HG02763 (cell line): ENCODE results near the gene UPF3B.
"Not testable (repeated sequence)": the region's sequence is repeated elsewhere in the genome, so short reads cannot be mapped to it uniquely, and the experiment has no call there.

Source experiments
- ATAC-seq: cut with Tn5 transposase; IDR thresholded peaks from one replicate; pipeline ENCODE4 v1.9.1; 2021; ENCODE audit warnings: mild to moderate bottlenecking, moderate library complexity; ENCODE audit not compliant: unreplicated experiment

Gene UPF3B, protein sequence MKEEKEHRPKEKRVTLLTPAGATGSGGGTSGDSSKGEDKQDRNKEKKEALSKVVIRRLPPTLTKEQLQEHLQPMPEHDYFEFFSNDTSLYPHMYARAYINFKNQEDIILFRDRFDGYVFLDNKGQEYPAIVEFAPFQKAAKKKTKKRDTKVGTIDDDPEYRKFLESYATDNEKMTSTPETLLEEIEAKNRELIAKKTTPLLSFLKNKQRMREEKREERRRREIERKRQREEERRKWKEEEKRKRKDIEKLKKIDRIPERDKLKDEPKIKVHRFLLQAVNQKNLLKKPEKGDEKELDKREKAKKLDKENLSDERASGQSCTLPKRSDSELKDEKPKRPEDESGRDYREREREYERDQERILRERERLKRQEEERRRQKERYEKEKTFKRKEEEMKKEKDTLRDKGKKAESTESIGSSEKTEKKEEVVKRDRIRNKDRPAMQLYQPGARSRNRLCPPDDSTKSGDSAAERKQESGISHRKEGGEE

DNA sequence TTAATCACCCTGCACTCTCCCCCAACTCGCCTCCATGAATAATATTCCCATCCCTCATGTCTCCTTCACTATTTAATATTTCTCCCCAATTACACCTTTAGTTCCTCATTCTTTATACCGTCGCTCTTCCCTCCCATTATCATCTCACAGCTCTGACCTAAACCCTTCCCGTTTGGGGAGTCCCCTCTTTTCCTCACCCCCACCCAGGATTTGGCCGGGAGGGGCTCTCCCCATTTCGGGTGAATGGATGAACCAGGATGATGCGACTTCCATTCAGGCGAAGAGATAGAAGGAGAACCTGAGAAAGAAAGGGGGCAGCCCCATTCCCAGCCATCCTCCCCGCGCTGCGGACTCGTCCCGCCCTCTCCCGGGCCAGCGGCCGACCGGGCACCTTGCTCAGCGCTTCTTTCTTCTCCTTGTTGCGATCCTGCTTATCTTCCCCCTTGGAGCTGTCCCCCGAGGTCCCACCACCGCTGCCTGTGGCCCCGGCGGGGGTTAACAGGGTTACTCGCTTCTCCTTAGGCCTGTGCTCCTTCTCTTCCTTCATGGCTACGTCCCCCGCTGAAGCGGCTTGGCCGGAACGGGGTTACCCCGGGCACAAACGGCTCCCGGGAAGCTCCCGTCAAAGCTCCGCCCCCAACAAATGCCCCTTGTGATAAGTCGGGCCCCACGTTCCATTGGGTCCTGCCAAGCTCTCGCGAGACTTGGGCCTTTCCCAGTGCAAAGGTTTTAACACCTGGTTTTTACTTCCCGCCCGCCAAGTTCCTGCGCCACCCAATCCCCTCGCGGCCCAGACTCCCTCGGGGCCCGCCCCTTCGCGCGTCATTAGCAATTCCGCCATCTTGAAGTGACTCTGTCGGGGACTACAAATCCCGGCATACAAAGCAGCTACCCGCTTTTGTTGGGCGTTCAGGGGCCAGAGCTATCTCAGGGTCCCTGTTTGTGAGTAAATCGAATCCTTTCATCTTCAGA lies at the start of gene UPF3B:
TSS of gene UPF3B (minus strand) at position 582 of the 972 bp plus-strand sequence. CDS start at position 547, 35 bp downstream.
- ATAC-seq, result peak; percentile 93

DNA sequence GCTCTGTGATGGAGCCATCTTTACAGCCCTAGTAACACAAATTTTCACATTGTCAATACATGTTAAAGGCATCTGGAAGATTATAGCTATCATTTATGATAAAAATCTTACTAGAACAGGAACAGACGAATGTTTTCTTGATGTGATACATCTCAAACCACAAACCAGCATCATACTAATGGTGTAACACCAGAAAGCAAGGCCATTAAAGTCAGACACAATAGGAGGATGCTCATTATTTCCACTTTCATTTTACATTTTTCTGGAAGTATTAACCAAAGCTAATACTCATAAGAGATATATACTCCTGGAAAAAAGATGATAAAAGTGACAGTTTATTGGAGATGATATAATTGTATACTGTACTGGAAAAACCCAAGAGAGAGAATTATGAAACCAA lies 48.2 kb upstream of the UPF3B start:
- ATAC-seq, result no peak

DNA sequence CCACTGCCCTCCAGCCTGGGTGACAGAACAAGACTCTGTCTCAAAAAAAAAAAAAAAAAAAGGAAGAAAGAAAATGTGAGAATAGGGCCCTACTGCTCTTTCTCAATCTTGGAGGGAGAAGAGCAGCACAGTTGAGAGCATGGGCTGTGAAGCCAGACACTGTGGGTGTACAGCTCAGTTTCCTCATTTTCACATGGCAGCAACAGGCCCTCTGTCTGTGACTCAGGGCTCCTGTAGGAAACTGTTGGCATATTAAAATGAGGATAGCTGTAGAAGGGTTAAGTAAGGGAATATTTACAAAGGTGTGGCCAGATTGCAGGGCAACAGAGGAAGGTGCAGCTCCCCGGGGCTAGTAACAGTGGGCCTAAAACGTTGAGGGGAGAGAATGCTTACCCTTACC lies 46.4 kb upstream of the UPF3B start:
- ATAC-seq, result no peak

DNA sequence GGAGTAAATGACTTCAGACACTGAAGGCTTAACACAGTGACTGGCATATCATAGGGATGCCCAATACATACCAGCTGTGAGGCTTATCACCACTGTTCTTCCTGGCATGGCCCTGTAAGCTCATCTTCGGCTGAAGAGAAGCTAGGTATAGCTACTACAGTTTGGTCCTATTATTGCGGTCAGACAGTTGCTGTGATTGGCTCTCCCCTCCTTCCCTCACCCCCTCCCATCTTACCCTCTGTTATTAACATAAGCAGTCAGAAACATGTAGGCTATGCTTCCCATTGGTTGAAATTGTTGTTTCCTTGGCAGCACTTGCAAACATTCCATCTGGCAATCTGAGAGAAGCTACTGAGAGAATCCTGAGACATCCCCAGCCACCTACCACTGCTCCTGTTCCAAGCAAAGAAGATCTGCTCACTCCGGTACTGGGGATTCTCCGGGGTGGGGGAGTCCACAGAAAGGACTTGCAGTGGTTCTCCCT lies 43.1 kb upstream of the UPF3B start, which contains the start of gene AKAP14:
TSS of gene AKAP14 (plus strand) at position 51 of the 484 bp plus-strand sequence. CDS start 7,331 bp downstream, outside the sequence.
- ATAC-seq, result no peak

- ATAC-seq, result not testable (repeated sequence)
Measured at GRCh38 chrX:119891961-119892692, 39.4 kb upstream of the UPF3B start.

- ATAC-seq, result not testable (repeated sequence)
Measured at GRCh38 chrX:119890626-119891025, 37.9 kb upstream of the UPF3B start.

DNA sequence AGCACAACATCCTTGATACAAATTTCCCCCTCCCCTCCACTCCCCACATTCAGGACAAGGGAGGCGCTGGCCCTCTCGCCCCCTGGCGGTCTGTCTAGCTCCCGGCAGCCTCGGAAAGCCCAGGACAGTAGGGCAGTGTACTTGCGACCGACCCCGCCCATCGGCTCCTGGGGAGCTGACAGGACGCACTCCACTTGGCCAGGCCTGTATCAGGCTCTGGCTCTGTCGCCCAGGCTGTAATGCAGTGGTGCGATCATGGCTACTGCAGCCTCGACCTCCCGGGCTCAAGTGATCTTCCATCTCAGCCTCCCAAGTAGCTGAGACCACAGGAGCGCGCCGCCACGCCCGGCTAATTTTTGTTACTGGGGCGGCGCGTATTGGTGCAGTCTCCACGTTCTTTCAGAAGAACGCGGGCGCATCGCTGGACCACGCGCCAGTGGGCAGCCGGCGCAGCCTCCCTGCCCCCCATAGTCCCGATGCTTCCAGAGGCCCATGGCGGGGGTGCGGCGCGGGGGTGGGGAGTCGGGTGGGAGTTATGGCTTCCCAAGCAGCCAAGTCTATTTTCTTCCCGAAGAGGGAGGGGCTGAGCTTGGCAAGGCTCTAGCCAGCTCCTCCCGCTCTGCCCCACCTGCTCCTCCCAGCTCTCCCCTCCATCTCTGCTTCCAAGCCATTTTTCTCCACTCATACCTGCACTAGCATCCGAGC lies 35.1 kb upstream of the UPF3B start:
- no peak for ATAC-seq

DNA sequence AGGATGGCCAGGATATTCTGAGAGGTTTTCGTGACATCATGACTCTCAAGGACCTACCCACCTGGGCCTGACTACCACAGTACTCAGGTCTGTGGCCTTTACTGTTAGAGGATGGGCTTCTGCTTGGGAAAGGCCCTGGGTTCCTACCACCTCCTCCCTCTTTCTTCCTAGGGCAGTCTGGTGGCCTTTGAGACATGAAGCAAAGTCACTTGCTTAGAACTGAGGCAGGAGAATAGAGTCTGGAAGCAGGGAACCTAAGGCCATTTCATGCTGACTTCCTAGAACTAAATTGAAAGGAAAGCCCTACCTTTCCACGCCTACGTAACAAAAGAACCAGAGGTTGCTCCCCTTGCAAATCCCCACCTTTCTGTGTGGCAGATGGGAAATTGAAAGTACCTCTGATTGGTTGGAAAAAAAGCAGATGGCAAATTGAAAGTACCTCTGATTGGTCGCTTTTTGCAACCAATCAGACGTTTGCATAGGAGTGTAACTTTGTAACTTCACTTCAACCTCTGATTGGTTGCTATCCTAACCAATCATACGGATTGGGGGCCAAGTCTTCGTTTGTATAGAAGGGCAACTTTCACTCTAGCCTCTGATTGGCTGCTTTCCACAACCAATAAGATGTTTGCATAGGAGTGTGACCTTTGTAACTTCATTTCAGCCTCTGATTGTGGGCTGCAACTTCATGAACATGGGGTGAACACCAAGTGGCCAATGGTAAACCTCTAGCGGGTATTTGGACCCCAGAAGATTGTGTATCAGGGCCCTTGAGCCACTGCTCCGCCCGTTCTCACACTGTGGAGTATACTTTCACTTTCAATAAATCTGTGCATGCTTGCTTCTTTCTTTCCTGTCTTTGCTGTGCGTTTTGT lies 33.0 kb upstream of the UPF3B start:
- ATAC-seq, result no peak

GRCh38 chrX:119880552-119881437 lies 28.0 kb upstream of the UPF3B start:
- ATAC-seq, result peak; percentile 76

DNA sequence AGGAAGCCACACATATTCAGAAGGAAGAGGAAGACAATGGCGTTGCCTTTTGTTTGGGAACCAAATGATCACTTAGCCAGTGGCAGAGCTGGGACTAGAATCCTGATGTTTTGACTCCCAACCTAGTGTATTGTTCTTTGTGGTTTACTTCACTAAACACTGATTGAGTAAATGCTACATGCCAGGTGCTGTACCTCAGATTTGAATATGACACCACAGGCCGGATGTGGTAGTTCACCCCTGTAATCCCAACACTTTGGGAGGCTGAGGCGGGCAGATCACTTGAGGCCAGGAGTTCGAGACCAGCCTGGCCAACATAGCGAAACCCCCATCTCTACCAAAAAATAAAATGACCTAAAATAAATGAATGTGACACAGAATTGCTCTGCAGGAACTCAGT lies 27.3 kb upstream of the UPF3B start:
- no peak for ATAC-seq

GRCh38 chrX:119878740-119879139 lies 26.0 kb upstream of the UPF3B start:
- ATAC-seq, result no peak

DNA sequence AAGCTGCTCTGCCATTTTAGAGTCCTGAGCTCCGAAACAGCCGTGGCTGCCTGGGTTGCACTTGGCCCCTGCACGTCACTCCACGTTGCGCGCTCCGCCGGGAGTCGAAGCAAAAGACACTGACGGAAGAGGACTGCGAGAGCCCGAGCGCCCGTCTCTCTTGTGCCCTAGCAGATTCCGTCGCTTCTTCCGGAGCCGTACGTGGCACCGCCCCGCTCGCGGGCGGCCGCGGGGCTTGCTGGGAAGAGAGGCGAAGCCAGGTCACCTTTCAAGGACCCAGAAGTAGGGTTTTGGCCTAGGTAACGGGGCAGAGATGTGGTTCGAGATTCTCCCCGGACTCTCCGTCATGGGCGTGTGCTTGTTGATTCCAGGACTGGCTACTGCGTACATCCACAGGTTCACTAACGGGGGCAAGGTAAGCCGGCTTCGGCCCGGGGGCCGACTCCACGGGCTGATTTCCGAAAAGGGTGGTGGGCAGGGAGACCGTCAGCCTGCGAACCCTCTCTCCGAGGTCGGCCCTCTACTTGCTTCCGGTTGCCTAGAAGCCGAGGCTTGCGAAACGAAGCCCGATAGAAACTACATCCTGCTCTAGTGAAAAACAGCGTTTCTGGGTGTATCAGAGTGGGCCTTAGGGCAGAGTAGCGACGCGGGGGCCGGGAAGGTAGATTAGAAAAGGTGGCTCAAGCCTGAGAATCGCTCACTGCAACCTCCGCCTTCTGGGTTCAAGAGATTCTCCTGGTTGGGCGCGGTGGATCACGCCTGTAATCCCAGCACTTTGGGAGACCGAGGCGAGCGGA lies 19.0 kb upstream of the UPF3B start, which contains the start of the genes NDUFA1 and RNF113A:
TSS of gene NDUFA1 (plus strand) at position 234 of the 797 bp plus-strand sequence. CDS start at position 314, 80 bp downstream.
TSS of gene RNF113A (minus strand) at position 135 of the 797 bp plus-strand sequence. CDS start at position 15, 120 bp downstream.
- ATAC-seq, result peak; percentile 87

DNA sequence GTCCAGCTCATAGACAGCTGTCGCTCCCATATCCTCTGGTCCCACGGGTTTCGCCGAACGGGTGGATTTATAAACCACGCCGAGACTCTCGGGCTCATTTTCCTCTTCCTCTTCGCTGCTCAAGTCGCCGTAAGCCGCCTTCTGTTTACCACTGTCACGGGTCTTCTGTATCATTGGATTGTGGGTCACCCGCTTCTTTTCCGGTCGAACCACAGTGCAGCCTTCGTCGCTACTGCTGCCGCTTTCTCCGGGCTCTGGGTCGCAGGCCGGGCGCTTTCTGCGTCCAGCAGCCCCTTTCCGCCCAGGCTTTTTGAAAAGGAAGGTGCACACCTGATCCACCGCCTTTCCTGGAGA lies 18.5 kb upstream of the UPF3B start:
- peak; percentile 30 for ATAC-seq

DNA sequence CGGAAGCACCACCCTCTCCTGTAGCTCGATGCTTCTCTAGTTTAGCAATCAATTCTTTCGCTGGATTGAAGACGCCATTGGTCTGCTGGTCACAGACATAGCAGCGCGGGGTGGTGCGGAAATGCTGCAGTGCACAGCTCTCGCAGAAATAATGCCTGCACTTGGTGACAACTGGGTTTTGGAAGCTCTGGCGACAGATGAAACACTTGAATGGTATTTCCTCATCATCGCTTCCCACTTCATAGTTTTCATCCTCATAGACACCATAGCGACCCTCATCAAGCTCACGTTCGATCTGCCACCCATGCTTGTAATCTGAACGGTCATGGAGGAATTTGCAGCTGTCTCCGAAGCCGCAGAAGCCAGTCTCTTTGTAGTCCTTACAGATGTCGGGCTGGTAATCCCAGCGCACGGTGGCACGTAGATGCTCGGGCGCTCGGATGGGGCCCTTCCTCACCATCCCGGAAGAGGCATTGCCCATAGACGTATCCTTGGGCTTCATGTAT lies 17.9 kb upstream of the UPF3B start:
- peak; percentile 12 for ATAC-seq

DNA sequence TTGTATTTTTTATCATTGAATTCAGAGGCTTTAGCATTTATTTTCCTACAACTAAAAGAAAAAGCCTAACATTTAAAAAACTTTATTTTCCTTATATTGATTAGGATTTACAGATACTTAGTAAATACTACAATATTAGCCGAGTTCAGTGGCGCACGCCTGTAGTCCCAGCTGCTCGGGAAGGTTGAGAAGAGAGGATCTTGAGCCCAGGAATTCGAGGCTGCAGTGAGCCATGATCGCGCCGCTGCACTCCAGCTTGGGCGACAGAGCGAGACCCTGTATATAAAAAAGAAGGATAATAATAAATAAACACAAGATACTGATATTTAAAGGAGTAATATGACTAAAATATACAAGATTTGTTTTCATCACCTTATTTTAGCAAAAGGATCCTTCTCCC lies 681 bp upstream of the UPF3B start:
- no peak for ATAC-seq

DNA sequence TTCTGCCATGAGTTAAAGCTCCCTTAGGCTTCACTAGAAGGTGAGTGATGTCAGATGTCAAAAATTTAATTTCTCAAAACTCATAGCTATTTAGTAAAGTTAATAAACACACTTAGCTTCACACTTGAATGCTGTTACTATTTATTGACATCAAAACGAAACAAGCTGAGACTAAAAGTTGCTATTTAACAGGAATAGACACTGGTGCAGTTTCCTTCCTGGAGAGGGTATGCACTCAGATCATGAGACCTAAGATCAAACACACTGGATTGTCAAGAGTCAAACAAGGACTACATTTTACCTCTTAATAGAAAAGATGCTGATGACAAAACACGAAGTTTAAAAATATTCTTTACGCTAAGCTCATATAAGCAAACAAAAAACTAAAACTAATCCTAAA lies 18.9 kb downstream of the UPF3B start:
- no peak for ATAC-seq

DNA sequence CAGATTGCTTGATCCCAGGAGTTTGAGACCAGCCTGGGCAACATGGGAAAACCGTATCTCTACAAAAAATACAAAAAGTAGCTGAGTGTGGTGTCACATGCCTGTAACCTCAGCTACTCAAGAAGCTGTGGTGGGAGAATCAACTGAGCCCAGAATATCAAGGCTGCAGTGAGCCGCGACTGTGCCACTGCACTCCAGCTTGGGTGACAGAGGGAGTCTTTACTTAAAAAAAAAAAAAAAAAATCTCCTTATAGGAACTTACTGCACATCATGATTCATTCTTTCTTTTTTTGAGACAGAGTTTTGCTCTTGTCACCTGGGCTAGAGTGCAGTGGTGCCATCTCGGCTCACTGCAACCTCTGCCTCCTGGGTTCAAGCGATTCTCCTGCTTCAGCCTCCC lies 24.3 kb downstream of the UPF3B start:
- ATAC-seq, result no peak
